ENCODE data around the gene SGF29. TPM values are rescaled to one million over a fixed set of nuclear protein-coding genes. Genes with fewer than 3 reads are reported as not detected.
"Not testable (repeated sequence)": the region's sequence is repeated elsewhere in the genome, so short reads cannot be mapped to it uniquely, and the experiment has no call there.

The SGF29 gene
- total RNA-seq, 6 experiments from 2014 or later, result 14.5 to 17.9 (median 15.4) TPM

DNA sequence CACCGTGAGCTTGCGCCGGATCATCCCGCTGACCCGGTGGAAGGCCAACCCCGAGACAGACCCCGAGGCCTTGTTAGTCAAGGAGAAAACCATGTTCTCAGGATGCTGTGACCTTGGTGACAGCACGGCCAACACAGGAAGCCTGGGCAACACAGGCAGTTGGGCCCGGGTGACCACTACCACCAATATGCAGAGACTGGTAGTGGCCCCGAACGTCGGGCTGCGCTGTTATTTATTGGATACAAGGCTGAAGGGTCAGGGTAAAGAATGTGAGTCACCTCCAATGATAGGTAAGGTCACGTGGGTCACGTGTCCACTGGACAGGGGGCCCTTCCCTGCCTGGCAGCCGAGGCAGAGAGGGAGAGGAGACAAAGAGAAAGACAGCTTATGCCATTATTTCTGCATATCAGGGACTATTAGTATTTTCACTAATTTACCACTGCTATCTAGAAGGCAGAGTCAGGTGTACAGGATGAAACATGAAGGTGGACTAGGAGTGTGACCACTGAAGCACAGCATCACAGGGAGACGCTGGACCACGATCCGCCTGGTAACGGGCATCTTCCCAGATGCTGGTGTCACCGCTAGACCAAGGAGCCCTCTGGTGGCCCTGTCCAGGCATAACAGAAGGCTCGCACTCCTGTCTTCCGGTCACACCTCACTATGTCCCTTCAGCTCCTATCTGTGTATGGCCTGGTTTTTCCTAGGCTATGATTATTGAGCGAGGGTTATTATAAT, 61.9 kb downstream of the SGF29 start:
- ATAC-seq; H3K36me3 ChIP-seq; H3K9me3 ChIP-seq; H3K27me3 ChIP-seq; intact Hi-C loops (cut with DNase I); H3K4me3 ChIP-seq; H3K27ac ChIP-seq; H3K4me1 ChIP-seq: not testable (repeated sequence)
- peak; percentile 65 to 78 (median 74) for DNase-seq
- TF ChIP-seq, protein P1, sequence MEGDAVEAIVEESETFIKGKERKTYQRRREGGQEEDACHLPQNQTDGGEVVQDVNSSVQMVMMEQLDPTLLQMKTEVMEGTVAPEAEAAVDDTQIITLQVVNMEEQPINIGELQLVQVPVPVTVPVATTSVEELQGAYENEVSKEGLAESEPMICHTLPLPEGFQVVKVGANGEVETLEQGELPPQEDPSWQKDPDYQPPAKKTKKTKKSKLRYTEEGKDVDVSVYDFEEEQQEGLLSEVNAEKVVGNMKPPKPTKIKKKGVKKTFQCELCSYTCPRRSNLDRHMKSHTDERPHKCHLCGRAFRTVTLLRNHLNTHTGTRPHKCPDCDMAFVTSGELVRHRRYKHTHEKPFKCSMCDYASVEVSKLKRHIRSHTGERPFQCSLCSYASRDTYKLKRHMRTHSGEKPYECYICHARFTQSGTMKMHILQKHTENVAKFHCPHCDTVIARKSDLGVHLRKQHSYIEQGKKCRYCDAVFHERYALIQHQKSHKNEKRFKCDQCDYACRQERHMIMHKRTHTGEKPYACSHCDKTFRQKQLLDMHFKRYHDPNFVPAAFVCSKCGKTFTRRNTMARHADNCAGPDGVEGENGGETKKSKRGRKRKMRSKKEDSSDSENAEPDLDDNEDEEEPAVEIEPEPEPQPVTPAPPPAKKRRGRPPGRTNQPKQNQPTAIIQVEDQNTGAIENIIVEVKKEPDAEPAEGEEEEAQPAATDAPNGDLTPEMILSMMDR (IDR thresholded peaks at IDR 0.05), result peak; percentile 65 to 83 (median 73)
- WGBS (ENCODE audit: insufficient coverage, low coverage, low lambda C conversion rate, missing lambda C conversion rate), result 41% methylated on average over 12 of the region's 24 CpGs

DNA sequence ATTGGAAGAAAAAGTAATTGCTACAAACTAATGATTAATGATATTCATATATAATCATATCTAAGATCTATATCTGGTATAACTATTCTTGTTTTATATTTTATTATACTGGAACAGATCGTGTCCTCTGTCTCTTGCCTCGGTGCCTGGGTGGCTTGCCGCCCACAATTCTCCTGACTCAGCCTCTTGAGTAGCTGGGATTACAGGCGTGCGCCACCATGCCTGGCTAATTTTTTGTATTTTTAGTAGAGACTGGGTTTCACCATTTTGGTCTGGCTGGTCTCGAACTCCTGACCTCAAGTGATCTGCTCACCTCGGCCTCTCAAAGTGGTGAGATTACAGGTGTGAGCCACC, 62.5 kb downstream of the SGF29 start:
- DNase-seq; H3K4me1 ChIP-seq; H3K27me3 ChIP-seq; H3K9me3 ChIP-seq; H3K27ac ChIP-seq; ATAC-seq; intact Hi-C loops (cut with DNase I); H3K4me3 ChIP-seq; H3K36me3 ChIP-seq: not testable (repeated sequence)
- 61% methylated on average over 6 of the region's 7 CpGs for WGBS (ENCODE audit: insufficient coverage, low coverage, low lambda C conversion rate, missing lambda C conversion rate)

DNA sequence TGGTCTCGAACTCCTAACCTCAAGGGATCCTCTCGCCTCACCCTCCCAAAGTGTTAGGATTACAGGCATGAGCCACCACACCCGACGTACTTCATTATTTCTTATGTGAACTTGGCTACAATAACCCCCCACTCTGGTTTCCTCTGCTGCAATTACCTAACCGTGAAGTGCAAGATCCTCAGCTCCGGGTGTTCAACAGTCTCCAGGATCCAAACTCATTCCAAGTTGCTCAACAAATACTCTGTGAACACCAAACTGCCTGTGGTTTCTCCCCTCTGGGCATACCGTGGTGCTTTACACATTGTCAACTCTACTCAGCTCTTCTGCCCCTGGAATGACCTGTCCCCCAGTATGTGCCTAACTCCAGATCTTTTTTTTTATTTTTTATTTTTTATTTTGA, 62.9 kb downstream of the SGF29 start:
- DNase-seq (no peak), ATAC-seq (no peak)
- TF ChIP-seq POLR2A (IDR thresholded peaks at IDR 0.05), result no peak
- TF ChIP-seq, protein P1 (IDR thresholded peaks at IDR 0.05), result no peak
- H3K4me3 ChIP-seq, result no peak overlapping the region
- H3K4me1 ChIP-seq, result no peaks in the 10 kb centered on the region
- no peaks in the 10 kb centered on the region for H3K9me3 ChIP-seq
- H3K36me3 ChIP-seq, result peaks cover 0 to 7% (median 0%) of the 10 kb centered on the region in 4 donors
- 66% methylated on average over 7 of the region's 7 CpGs for WGBS (ENCODE audit: insufficient coverage, low coverage, low lambda C conversion rate, missing lambda C conversion rate)
- H3K27ac ChIP-seq, result no peak overlapping the region
- intact Hi-C loops (cut with DNase I), result no loop called here
- H3K27me3 ChIP-seq, result no peaks in the 10 kb centered on the region

DNA sequence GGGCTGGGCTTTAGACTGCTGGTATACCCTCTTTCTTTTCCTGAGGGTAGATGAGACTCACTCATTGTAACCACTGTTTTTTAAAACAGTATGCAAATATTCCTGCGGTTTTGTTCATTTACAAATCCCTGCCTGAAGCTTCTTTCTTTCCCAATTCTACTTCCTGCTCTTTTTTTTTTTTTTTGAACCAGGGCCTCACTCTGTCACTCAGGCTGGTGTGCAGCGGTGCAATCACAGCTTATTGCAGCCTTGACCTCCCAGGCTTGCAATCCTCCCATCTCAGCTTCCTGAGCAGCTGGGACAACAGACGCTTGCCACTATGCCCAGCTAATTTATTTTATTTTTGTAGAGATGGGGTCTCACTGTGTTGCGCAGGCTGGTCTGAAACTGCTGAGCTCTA, 64.2 kb downstream of the SGF29 start:
- ATAC-seq, result no peak

DNA sequence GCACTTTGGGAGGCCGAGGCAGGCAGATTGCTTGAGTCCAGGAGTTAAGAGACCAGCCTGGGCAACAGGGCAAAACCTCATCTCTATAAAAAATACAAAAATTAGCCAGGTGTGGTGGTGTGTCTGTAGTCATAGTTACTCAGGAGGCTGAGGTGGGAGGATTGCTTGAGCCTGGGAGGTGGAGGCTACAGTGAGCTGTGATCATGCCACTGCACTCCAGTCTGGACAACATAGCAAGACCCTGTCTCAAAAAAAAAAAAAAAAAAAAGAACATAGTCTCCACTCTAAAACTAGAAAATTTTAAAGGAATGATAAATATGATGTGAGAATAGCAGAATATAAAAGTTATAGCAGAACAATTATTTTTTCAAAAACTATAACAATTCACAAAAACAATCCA, 66.6 kb downstream of the SGF29 start:
- intact Hi-C loops (cut with DNase I); DNase-seq; H3K4me3 ChIP-seq; H3K36me3 ChIP-seq; H3K4me1 ChIP-seq; H3K9me3 ChIP-seq; H3K27me3 ChIP-seq; ATAC-seq; H3K27ac ChIP-seq: not testable (repeated sequence)
- 100% methylated on average over 1 of the region's 1 CpG for WGBS (ENCODE audit: insufficient coverage, low coverage, low lambda C conversion rate, missing lambda C conversion rate)

More for the DNA sequence above, 64.2 kb downstream of the SGF29 start:
- Histone ChIP-seq H3K27ac (no peak overlapping the region), H3K36me3 (peaks cover 0 to 7% (median 0%) of the 10 kb centered on the region in 4 donors), H3K4me1 (no peaks in the 10 kb centered on the region), H3K27me3 (no peaks in the 10 kb centered on the region), H3K9me3 (no peaks in the 10 kb centered on the region), H3K4me3 (no peak overlapping the region)
- intact Hi-C loops (cut with DNase I), result no loop called here
- DNase-seq, result no peak
- WGBS (ENCODE audit: insufficient coverage, low coverage, low lambda C conversion rate, missing lambda C conversion rate), result 60% methylated on average over 4 of the region's 4 CpGs
- no peak for TF ChIP-seq POLR2A (IDR thresholded peaks at IDR 0.05)
- TF ChIP-seq, protein P1 (IDR thresholded peaks at IDR 0.05), result no peak
